ENCODE results near the gene AURKB. TPM values are rescaled to one million over a fixed set of nuclear protein-coding genes. Genes with fewer than 3 reads are reported as not detected.

AURKB gene
- total and polyA plus RNA-seq, 10 of the 15 experiments (the other 5 are each of a cell fraction or from before 2014, with no cell fraction given), result 52.7 to 209 (median 128) TPM

DNA sequence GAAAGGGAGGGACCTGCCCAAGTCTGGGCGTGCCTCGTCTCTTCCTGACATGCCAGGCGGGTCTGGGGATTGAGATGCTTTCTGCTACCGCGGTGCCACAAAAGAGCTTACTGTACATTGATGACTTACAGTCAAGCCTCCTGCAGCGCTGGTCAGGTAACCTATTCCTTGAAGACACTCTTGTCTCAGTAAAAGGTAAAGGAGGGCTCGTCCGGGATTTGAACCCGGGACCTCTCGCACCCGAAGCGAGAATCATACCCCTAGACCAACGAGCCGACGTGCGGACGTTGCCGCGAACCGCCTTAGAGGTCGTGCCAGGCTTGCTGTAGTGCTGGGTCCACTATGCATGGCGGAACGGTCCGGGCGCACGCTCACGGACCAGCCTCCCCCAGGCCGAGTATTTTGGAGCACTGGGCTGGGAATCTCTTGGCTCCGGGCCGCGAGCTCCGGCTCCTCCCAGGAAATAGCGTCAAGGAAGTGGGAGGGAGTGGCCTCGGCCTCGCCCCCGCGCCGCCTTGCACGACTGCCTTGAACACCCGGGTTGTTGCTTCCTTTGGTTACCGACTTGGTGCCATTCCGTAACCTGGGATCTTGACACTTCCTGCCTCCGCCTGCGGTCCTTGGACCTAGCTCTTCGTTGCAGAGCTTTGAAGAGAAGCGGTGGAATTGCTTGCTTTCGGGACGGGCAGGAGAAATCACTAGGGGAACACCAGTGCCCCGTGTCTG lies 12.4 kb upstream of the AURKB start (continued):
- TF ChIP-seq MXI1 (IDR thresholded peaks at IDR 0.05; ENCODE audit: low read depth, low read length), result peak; percentile 76; the same call in 1 of the 2 replicates
- no peak for TF ChIP-seq JUND (IDR thresholded peaks at IDR 0.05; ENCODE audit: low read depth, low read length)
- TF ChIP-seq BCL11A (IDR thresholded peaks at IDR 0.05; ENCODE audit: low read depth, low read length), result no peak
- TF ChIP-seq, protein P1, sequence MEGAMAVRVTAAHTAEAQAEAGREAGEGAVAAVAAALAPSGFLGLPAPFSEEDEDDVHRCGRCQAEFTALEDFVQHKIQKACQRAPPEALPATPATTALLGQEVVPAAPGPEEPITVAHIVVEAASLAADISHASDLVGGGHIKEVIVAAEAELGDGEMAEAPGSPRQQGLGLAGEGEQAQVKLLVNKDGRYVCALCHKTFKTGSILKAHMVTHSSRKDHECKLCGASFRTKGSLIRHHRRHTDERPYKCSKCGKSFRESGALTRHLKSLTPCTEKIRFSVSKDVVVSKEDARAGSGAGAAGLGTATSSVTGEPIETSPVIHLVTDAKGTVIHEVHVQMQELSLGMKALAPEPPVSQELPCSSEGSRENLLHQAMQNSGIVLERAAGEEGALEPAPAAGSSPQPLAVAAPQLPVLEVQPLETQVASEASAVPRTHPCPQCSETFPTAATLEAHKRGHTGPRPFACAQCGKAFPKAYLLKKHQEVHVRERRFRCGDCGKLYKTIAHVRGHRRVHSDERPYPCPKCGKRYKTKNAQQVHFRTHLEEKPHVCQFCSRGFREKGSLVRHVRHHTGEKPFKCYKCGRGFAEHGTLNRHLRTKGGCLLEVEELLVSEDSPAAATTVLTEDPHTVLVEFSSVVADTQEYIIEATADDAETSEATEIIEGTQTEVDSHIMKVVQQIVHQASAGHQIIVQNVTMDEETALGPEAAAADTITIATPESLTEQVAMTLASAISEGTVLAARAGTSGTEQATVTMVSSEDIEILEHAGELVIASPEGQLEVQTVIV (IDR thresholded peaks at IDR 0.05; ENCODE audit: borderline replicate concordance, partially characterized antibody), result no peak
- peak; percentile 86 for TF ChIP-seq ZNF217 (IDR thresholded peaks at IDR 0.05)
- TF ChIP-seq, protein P2, sequence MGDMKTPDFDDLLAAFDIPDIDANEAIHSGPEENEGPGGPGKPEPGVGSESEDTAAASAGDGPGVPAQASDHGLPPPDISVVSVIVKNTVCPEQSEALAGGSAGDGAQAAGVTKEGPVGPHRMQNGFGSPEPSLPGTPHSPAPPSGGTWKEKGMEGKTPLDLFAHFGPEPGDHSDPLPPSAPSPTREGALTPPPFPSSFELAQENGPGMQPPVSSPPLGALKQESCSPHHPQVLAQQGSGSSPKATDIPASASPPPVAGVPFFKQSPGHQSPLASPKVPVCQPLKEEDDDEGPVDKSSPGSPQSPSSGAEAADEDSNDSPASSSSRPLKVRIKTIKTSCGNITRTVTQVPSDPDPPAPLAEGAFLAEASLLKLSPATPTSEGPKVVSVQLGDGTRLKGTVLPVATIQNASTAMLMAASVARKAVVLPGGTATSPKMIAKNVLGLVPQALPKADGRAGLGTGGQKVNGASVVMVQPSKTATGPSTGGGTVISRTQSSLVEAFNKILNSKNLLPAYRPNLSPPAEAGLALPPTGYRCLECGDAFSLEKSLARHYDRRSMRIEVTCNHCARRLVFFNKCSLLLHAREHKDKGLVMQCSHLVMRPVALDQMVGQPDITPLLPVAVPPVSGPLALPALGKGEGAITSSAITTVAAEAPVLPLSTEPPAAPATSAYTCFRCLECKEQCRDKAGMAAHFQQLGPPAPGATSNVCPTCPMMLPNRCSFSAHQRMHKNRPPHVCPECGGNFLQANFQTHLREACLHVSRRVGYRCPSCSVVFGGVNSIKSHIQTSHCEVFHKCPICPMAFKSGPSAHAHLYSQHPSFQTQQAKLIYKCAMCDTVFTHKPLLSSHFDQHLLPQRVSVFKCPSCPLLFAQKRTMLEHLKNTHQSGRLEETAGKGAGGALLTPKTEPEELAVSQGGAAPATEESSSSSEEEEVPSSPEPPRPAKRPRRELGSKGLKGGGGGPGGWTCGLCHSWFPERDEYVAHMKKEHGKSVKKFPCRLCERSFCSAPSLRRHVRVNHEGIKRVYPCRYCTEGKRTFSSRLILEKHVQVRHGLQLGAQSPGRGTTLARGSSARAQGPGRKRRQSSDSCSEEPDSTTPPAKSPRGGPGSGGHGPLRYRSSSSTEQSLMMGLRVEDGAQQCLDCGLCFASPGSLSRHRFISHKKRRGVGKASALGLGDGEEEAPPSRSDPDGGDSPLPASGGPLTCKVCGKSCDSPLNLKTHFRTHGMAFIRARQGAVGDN (IDR thresholded peaks at IDR 0.05), result peak; percentile 63
- TF ChIP-seq CEBPB (IDR thresholded peaks at IDR 0.05; ENCODE audit: borderline replicate concordance in 1 of 2, low read depth in 2 of 2, low read length in 2 of 2), result no peak
- TF ChIP-seq CHD1 (IDR thresholded peaks at IDR 0.05; ENCODE audit: low read depth, low read length), result 0 out of 2 replicates have a peak, but pooled peaks have one; percentile 40
- peak; percentile 73 for TF ChIP-seq POLR2AphosphoS5 (IDR thresholded peaks at IDR 0.05; ENCODE audit: low read length)
- TF ChIP-seq, protein P3, sequence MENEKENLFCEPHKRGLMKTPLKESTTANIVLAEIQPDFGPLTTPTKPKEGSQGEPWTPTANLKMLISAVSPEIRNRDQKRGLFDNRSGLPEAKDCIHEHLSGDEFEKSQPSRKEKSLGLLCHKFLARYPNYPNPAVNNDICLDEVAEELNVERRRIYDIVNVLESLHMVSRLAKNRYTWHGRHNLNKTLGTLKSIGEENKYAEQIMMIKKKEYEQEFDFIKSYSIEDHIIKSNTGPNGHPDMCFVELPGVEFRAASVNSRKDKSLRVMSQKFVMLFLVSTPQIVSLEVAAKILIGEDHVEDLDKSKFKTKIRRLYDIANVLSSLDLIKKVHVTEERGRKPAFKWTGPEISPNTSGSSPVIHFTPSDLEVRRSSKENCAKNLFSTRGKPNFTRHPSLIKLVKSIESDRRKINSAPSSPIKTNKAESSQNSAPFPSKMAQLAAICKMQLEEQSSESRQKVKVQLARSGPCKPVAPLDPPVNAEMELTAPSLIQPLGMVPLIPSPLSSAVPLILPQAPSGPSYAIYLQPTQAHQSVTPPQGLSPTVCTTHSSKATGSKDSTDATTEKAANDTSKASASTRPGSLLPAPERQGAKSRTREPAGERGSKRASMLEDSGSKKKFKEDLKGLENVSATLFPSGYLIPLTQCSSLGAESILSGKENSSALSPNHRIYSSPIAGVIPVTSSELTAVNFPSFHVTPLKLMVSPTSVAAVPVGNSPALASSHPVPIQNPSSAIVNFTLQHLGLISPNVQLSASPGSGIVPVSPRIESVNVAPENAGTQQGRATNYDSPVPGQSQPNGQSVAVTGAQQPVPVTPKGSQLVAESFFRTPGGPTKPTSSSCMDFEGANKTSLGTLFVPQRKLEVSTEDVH (IDR thresholded peaks at IDR 0.05; ENCODE audit: low read depth, partially characterized antibody), result no peak
- TF ChIP-seq ETV6 (conservative IDR thresholded peaks at IDR 0.05 in 1 of 2, IDR thresholded peaks at IDR 0.05 in 1 of 2; ENCODE audit: borderline replicate concordance in 1 of 2, low read depth in 1 of 2), result peak in 1 of 2 experiments; percentile 64; a peak in 2 of 4 replicates
- TF ChIP-seq FOS (IDR thresholded peaks at IDR 0.05; ENCODE audit: borderline replicate concordance, extremely low read depth, insufficient read length), result no peak
- peak; percentile 97 for TF ChIP-seq SMARCA5 (IDR thresholded peaks at IDR 0.05)
- no peak for TF ChIP-seq RBBP5 (conservative IDR thresholded peaks at IDR 0.05)
- TF ChIP-seq SMC3 (IDR thresholded peaks at IDR 0.05; ENCODE audit: borderline replicate concordance, low read length), result 0 out of 2 replicates have a peak, but pooled peaks have one; percentile 12
- TF ChIP-seq SP1 (IDR thresholded peaks at IDR 0.05; ENCODE audit: low read depth, low read length), result peak; percentile 31
- TF ChIP-seq TCF3 (IDR thresholded peaks at IDR 0.05; ENCODE audit: borderline replicate concordance, insufficient read depth, low read depth, low read length), result no peak
- TF ChIP-seq, protein P4, sequence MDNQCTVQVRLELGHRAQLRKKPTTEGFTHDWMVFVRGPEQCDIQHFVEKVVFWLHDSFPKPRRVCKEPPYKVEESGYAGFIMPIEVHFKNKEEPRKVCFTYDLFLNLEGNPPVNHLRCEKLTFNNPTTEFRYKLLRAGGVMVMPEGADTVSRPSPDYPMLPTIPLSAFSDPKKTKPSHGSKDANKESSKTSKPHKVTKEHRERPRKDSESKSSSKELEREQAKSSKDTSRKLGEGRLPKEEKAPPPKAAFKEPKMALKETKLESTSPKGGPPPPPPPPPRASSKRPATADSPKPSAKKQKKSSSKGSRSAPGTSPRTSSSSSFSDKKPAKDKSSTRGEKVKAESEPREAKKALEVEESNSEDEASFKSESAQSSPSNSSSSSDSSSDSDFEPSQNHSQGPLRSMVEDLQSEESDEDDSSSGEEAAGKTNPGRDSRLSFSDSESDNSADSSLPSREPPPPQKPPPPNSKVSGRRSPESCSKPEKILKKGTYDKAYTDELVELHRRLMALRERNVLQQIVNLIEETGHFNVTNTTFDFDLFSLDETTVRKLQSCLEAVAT (IDR thresholded peaks at IDR 0.05), result peak; percentile 45; the same call in 1 of the 2 replicates

Measured in GM12878 (cell line).